Activated naive CD8-positive, alpha-beta T cell (primary cell): ENCODE data around the gene INKA2.

Source experiments
- H3K27ac Mint-ChIP-seq: one replicate; pipeline ENCODE4 v1.8.0; 2021; ENCODE audit warnings: mixed read lengths
- H3K27me3 Mint-ChIP-seq: one replicate; pipeline ENCODE4 v1.8.0; 2021; ENCODE audit warnings: mixed read lengths
- H3K36me3 Mint-ChIP-seq: one replicate; pipeline ENCODE4 v1.8.0; 2021; ENCODE audit warnings: mixed read lengths
- H3K4me1 Mint-ChIP-seq: one replicate; pipeline ENCODE4 v1.8.0; 2021; ENCODE audit warnings: low read depth, mixed read lengths
- H3K4me3 Mint-ChIP-seq: one replicate; pipeline ENCODE4 v1.8.0; 2021; ENCODE audit warnings: mild to moderate bottlenecking, mixed read lengths
- H3K9me3 Mint-ChIP-seq: one replicate; pipeline ENCODE4 v1.8.0; 2021; ENCODE audit warnings: low read depth, mixed read lengths

INKA2 gene

DNA sequence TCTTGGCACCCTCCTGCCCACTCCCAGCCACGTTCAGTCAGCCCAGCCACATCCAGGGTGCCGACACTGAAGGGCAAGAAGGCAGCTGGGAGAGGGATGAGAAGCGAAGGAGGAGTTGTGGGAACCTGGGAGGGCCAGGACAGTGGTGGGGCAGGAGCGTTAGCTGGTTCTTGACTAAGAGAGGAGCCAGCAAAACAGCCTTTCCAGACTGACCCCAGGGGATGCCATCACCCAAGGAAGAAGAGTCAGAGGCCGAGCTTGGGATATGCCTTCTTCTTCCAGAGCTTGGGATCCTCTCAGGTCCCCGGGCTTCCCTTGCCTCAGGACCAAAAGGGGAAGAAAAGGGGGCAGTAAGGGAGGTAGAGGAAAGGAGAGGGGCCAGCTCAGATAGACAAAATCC is 7.2 kb downstream of the INKA2 start:
- Mint-ChIP-seq H3K36me3 (no peaks in the 10 kb centered on the region), H3K4me3 (no peak overlapping the region), H3K9me3 (no peaks in the 10 kb centered on the region), H3K27me3 (no peaks in the 10 kb centered on the region), H3K27ac (no peak overlapping the region), H3K4me1 (no peaks in the 10 kb centered on the region)

GRCh38 chr1:111730706-111731105 is 8.5 kb downstream of the INKA2 start:
- H3K4me1 Mint-ChIP-seq = no peaks in the 10 kb centered on the region
- H3K36me3 Mint-ChIP-seq = no peaks in the 10 kb centered on the region
- no peaks in the 10 kb centered on the region for H3K27me3 Mint-ChIP-seq
- H3K27ac Mint-ChIP-seq = no peak overlapping the region
- no peaks in the 10 kb centered on the region for H3K9me3 Mint-ChIP-seq
- H3K4me3 Mint-ChIP-seq = no peak overlapping the region

DNA sequence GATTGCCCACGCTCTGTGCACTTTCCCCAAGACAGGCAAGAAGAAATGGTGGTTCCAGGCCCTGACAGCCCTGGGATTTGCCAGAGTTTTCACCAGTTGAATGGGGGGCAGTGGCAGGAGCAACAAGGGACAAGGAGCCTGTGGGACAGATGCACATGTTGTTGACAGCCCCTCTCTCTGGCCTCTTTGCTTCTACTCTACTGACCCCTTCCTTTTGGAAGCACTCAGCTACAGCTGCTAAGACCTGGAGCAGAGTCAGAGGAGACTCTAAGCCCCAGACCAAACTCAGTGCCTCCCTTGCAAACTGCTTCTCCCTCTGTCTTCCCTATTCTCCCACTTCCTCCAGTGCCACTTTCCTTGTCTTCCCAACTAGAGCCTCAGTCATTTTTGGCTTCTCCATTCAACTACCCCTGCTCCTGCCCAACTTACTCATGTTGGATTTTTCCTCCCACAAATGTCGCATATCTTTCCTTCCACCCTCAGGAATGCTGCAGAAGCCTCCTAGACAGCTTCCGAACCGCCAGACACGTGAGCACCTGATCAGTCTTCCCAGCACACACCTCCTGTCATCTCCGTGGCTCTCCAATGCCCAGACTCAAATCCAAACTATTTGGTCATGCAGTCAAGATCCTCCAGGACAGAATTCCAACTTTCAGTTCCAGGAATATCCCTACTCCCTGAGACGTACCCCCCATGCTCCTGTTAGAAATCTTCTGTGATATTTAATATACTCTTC is 9.1 kb downstream of the INKA2 start:
- Mint-ChIP-seq H3K4me1 (no peaks in the 10 kb centered on the region), H3K27ac (no peak overlapping the region), H3K27me3 (no peaks in the 10 kb centered on the region), H3K4me3 (no peak overlapping the region), H3K36me3 (no peaks in the 10 kb centered on the region), H3K9me3 (no peaks in the 10 kb centered on the region)

DNA sequence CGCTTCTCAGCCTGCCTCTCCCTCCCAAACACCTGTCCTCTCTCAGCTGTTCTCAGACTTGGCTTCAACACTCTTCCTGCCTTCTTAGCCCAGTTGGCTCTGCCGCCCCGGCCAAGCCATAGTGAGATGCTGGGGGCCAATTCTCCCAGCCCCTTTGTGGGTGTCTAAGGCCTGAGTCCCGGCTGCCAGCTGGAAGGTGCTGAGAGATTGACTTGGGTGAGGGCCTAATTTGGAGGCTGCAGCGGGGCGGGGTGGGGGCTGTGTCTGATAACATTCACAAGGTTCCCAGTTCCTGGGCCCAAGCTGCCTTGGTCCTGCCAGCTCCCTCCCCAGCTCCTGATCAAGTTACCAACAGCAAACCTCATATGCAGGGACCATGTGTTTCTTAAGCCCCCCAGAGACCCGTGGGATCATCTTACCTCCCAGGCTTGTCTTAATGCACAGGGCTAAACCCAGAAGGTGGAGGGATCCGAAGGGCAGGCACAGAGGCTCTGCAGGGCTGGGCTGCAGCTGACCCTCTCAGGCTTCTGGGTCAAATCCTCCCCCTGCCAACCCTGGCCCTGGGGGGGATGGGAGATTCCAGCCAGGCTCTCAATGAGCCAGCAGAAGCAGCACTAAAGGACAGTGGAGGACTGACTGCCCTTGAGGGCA is 9.8 kb downstream of the INKA2 start:
- no peak overlapping the region for H3K27ac Mint-ChIP-seq
- no peaks in the 10 kb centered on the region for H3K36me3 Mint-ChIP-seq

DNA sequence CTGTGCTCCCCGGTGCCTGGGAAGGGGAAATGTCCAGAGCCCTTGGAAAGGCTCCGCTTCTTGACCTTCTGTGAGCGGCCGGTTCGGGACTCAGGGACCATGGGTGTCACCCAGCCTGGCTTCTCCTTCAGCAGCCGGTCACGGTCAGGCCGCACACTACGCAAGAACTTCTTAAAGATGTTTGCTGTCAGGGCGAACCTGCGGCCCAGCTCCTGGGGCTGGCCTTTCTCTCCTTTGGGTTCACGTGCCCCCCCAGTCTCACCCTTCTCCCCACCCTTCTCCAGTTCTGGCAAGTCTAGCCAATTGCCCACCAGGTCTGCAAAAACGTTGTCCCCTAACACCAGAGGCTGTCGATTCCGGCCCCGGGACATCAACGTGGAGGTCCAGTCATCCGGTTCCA is 12.1 kb downstream of the INKA2 start:
- H3K4me3 Mint-ChIP-seq = no peak overlapping the region
- H3K9me3 Mint-ChIP-seq = no peaks in the 10 kb centered on the region
- peaks cover 10% of the 10 kb centered on the region for H3K4me1 Mint-ChIP-seq
- H3K36me3 Mint-ChIP-seq = no peaks in the 10 kb centered on the region
- H3K27me3 Mint-ChIP-seq = no peaks in the 10 kb centered on the region
- no peak overlapping the region for H3K27ac Mint-ChIP-seq

More for the DNA sequence above, 9.8 kb downstream of the INKA2 start:
- Mint-ChIP-seq H3K27me3 (no peaks in the 10 kb centered on the region), H3K4me3 (no peak overlapping the region), H3K4me1 (no peaks in the 10 kb centered on the region), H3K9me3 (no peaks in the 10 kb centered on the region)

DNA sequence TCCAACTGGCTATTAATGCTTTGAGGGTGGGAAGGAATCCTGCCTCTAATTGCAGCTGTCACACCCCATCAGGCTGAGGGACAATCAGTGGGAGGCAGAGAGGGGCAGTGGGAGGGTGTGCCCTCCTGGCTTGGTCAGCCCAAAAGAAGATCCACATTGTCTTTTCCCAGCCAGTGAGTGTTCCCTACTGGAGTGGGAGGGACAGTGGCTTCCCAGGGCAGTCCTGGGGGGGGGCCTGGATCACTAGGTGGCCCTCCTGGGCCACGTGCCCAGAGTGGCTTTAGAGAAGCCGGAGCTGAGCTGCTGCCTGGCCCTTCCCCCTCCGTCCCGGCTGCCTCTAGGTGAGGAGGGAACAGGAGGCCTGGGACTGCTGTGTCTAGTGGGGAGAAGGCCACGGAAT is 14.0 kb downstream of the INKA2 start:
- Mint-ChIP-seq H3K27me3 (no peaks in the 10 kb centered on the region), H3K4me3 (no peak overlapping the region), H3K9me3 (no peaks in the 10 kb centered on the region), H3K4me1 (peaks cover 10% of the 10 kb centered on the region), H3K27ac (no peak overlapping the region), H3K36me3 (no peaks in the 10 kb centered on the region)

DNA sequence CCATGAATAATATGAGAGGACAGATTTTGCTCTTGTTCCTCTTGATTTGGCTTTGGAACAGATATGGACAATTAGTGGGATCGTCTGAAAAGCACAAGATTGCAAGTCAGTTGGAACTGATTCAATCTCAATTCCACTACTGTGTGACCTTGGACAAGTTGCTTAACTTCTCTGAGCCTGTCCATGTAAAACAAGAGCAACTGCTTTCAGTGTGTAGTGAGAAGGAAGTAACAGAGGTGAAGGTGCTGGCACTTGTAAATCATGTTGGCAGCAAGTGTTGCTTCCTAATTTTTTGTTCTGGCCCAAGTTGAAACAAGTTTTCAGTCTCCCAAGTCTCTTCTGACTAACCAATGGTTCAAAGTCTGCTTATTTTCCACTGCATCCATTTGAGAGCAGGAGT is 15.3 kb downstream of the INKA2 start:
- Mint-ChIP-seq H3K4me3 (no peak overlapping the region), H3K27me3 (no peaks in the 10 kb centered on the region), H3K9me3 (no peaks in the 10 kb centered on the region), H3K36me3 (no peaks in the 10 kb centered on the region), H3K4me1 (peaks cover 10% of the 10 kb centered on the region), H3K27ac (no peak overlapping the region)

GRCh38 chr1:111723091-111723806 is 15.9 kb downstream of the INKA2 start:
- Mint-ChIP-seq H3K27ac (no peak overlapping the region), H3K27me3 (no peaks in the 10 kb centered on the region), H3K4me3 (no peak overlapping the region), H3K36me3 (no peaks in the 10 kb centered on the region), H3K4me1 (peaks cover 10% of the 10 kb centered on the region), H3K9me3 (no peaks in the 10 kb centered on the region)

- Mint-ChIP-seq H3K27ac (peak overlapping the region; percentile 28), H3K9me3 (no peaks in the 10 kb centered on the region), H3K4me1 (peaks cover 19% of the 10 kb centered on the region), H3K36me3 (peaks cover 2% of the 10 kb centered on the region), H3K27me3 (no peaks in the 10 kb centered on the region), H3K4me3 (no peak overlapping the region)
Observed at GRCh38 chr1:111720977-111721786, 18.0 kb downstream of the INKA2 start.

- Mint-ChIP-seq H3K4me3 (no peak overlapping the region), H3K4me1 (peaks cover 19% of the 10 kb centered on the region), H3K27ac (no peak overlapping the region), H3K9me3 (no peaks in the 10 kb centered on the region), H3K27me3 (no peaks in the 10 kb centered on the region), H3K36me3 (peaks cover 2% of the 10 kb centered on the region)
Observed at GRCh38 chr1:111720274-111720976, 18.8 kb downstream of the INKA2 start.

DNA sequence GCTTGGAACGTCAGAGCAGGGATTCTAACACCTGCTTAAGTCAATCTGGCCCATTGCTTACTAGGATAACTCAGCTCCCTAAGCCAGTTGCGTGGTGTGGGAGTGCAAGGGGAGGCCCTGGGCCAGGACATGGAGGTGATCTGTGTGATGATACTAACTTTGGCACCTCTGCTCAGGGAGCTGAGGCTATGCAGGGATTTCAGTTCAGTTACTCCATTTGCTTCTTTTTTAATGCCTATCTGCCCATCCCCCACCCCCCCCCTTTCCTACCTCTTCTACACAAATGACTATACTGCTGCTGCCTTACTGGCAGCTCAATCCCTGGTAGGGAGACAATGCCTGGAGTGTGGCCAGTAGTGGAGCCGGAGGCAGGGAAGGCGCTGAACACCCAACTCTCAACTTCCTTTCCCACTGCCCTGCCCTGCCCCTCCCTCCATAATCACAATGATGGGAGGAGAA is 19.5 kb downstream of the INKA2 start:
- Mint-ChIP-seq H3K36me3 (peaks cover 2% of the 10 kb centered on the region), H3K9me3 (no peaks in the 10 kb centered on the region), H3K27ac (no peak overlapping the region), H3K27me3 (no peaks in the 10 kb centered on the region), H3K4me1 (peaks cover 20% of the 10 kb centered on the region), H3K4me3 (no peak overlapping the region)

GRCh38 chr1:111719135-111719534 is 20.1 kb downstream of the INKA2 start:
- H3K36me3 Mint-ChIP-seq = peaks cover 2% of the 10 kb centered on the region
- no peak overlapping the region for H3K27ac Mint-ChIP-seq
- no peaks in the 10 kb centered on the region for H3K27me3 Mint-ChIP-seq
- no peak overlapping the region for H3K4me3 Mint-ChIP-seq
- peaks cover 23% of the 10 kb centered on the region for H3K4me1 Mint-ChIP-seq
- H3K9me3 Mint-ChIP-seq = no peaks in the 10 kb centered on the region

DNA sequence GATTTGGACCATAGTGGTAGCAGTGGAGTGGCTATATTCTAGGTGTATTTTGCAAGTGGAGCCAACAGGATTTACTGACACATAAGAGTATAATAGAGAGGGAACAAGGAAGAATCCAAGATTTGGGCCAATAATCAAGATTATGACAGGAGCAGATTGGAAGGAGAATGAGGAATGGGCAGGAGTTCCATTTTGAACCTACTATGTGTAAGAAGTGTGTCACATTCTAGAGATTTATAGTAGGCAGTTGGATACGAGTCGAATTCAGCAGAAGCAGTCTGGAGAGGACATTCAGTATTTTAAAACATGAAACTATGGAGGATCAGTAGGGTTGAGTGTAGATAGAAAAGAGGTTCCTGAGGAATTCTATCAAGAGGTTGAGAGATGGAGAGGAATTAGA is 21.7 kb downstream of the INKA2 start:
- Mint-ChIP-seq H3K9me3 (no peaks in the 10 kb centered on the region), H3K36me3 (peaks cover 2% of the 10 kb centered on the region), H3K4me3 (no peak overlapping the region), H3K27ac (peak overlapping the region; percentile 23), H3K4me1 (peaks cover 15% of the 10 kb centered on the region), H3K27me3 (no peaks in the 10 kb centered on the region)

GRCh38 chr1:111716333-111716732 is 22.9 kb downstream of the INKA2 start:
- peaks cover 15% of the 10 kb centered on the region for H3K4me1 Mint-ChIP-seq
- no peak overlapping the region for H3K27ac Mint-ChIP-seq

More at GRCh38 chr1:111716333-111716732, 22.9 kb downstream of the INKA2 start:
- Mint-ChIP-seq H3K4me3 (no peak overlapping the region), H3K27me3 (no peaks in the 10 kb centered on the region), H3K9me3 (no peaks in the 10 kb centered on the region), H3K36me3 (peaks cover 2% of the 10 kb centered on the region)
